Panc1 (cell line): ENCODE measurements around the gene ARL15. TPM values are rescaled to one million over a fixed set of nuclear protein-coding genes. Genes with fewer than 3 reads are reported as not detected.

Source experiments
- ATAC-seq: fragments of 200-7000 bp; cut with Tn5 transposase; 2 replicates; pipeline ENCODE4 v1.9.1; 2020; ENCODE audit warnings: mild to moderate bottlenecking, moderate library complexity
- BruUV-seq: library from RNA; stranded (reverse); fragments of 400-500 nt; replicated peaks from 2 replicates; lab custom pipeline; 2021; lab: Mats Ljungman, UMichigan
- CTCF ChIA-PET: fragments of 300-600 bp; sonication (Branson Sonifier 250); formaldehyde crosslinking; loops from one replicate; lab custom pipeline; 2022; ENCODE audit warnings: antibody characterized with exemption; lab: Charles Lee
- POLR2A ChIA-PET: fragments of 300-600 bp; sonication (Branson Sonifier 250); formaldehyde crosslinking; loops from one replicate; lab custom pipeline; 2022; ENCODE audit warnings: antibody characterized with exemption; lab: Charles Lee
- DNase-seq: peaks from one replicate; pipeline ENCODE4 v3.0.0-alpha.2; 2010; ENCODE audit warnings: low read depth, low spot score
- H3K27ac ChIP-seq: 2 replicates; pipeline ENCODE4 v1.5.1; 2011; ENCODE audit warnings: mild to moderate bottlenecking, low read length, inconsistent platforms
- H3K27me3 ChIP-seq: fragments of 200-500 bp; sonication (Bioruptor generic); 2 replicates; pipeline ENCODE4 v1.6.0; 2014; ENCODE audit warnings: low read length, inconsistent platforms; ENCODE audit not compliant: control insufficient read depth, insufficient read depth
- H3K36me3 ChIP-seq: fragments of 200-500 bp; sonication (Bioruptor generic); 2 replicates; pipeline ENCODE4 v1.5.1; 2014; ENCODE audit warnings: inconsistent platforms, mild to moderate bottlenecking, low read length, moderate library complexity; ENCODE audit not compliant: control insufficient read depth, insufficient read depth
- H3K4me1 ChIP-seq: 2 replicates; pipeline ENCODE4 v1.5.1; 2011; ENCODE audit warnings: inconsistent platforms, mild to moderate bottlenecking, low read length, moderate library complexity; ENCODE audit not compliant: control insufficient read depth, insufficient read depth
- H3K4me3 ChIP-seq, 2 experiments: 2 replicates each; pipeline ENCODE4 v1.5.1; 2011 to 2012; ENCODE audit warnings: low read depth in 2 of 2, low read length in 2 of 2, mild to moderate bottlenecking in 2 of 2, inconsistent platforms in 1 of 2, moderate library complexity in 1 of 2
- H3K9me3 ChIP-seq: fragments of 200-500 bp; sonication (Bioruptor generic); 2 replicates; pipeline ENCODE4 v1.5.1; 2014; ENCODE audit warnings: low read depth, mild to moderate bottlenecking, inconsistent platforms, low read length, moderate library complexity; ENCODE audit not compliant: control insufficient read depth, insufficient read depth
- CTCF ChIP-seq: fragments of 450-650 bp; IDR thresholded peaks from 2 replicates; pipeline ENCODE4 v1.5.1; 2017; ENCODE audit warnings: mild to moderate bottlenecking
- POLR2AphosphoS5 ChIP-seq: IDR thresholded peaks from 2 replicates; pipeline ENCODE4 v1.6.1; 2012; ENCODE audit warnings: mild to moderate bottlenecking, low read depth, low read length, moderate library complexity
- REST ChIP-seq, 2 experiments: IDR thresholded peaks; 2 replicates each; pipeline ENCODE4 v1.6.1; 2011 to 2012; ENCODE audit warnings: low read depth in 2 of 2, control low read depth in 1 of 2, low read length in 1 of 2, mild to moderate bottlenecking in 1 of 2, moderate library complexity in 1 of 2; ENCODE audit not compliant: insufficient read depth in 1 of 2
- SIN3A ChIP-seq: IDR thresholded peaks from 2 replicates; pipeline ENCODE4 v1.6.1; 2012; ENCODE audit warnings: low read depth, mild to moderate bottlenecking, low read length, moderate library complexity, borderline replicate concordance; ENCODE audit not compliant: insufficient read depth
- TCF7L2 ChIP-seq: IDR thresholded peaks from 2 replicates; pipeline ENCODE4 v1.6.1; 2011; ENCODE audit warnings: mild to moderate bottlenecking, low read depth, low read length, inconsistent platforms
- in situ Hi-C: cut with HindIII; loops from 2 replicates; pipeline ENCODE4 v1.10.0; 2016; ENCODE audit warnings: low sequenced_read_pairs, low pct_unique_long_range_greater_than_20kb
- intact Hi-C: fragments of 100-400 bp; cut with micrococcal nuclease; formaldehyde crosslinking; loops from one replicate; pipeline ENCODE4 v1.10.0; 2022; ENCODE audit not compliant: unreplicated experiment
- total RNA-seq: library from RNA; stranded (reverse); gene quantifications from one replicate; pipeline ENCODE4 v1.2.1, GENCODE V29; 2021; ENCODE audit not compliant: unreplicated experiment

Gene ARL15
- total RNA-seq, 1 experiment from 2014 or later: 16.5 TPM

GRCh38 chr5:53974021-53974420, 336.4 kb downstream of the ARL15 start:
- Histone ChIP-seq H3K27ac (no peak overlapping the region), H3K4me3 (no peak overlapping the region), H3K9me3 (no peaks in the 10 kb centered on the region), H3K27me3 (no peaks in the 10 kb centered on the region), H3K4me1 (no peaks in the 10 kb centered on the region), H3K36me3 (no peaks in the 10 kb centered on the region)
- ChIA-PET CTCF (no interaction called here), POLR2A (no interaction called here)
- BruUV-seq: no TSS peak
- intact Hi-C loops (no loop called here), in situ Hi-C loops (no loop called here)
- ATAC-seq (no peak), DNase-seq (no peak)
- TF ChIP-seq REST (IDR thresholded peaks at IDR 0.05; ENCODE audit: insufficient read depth in 1 of 2, low read depth in 2 of 2, low read length in 1 of 2) (no peak), POLR2AphosphoS5 (no peak), TCF7L2 (no peak), CTCF (no peak)

GRCh38 chr5:53972314-53972713, 338.1 kb downstream of the ARL15 start:
- Histone ChIP-seq H3K9me3 (no peaks in the 10 kb centered on the region), H3K27me3 (no peaks in the 10 kb centered on the region), H3K4me1 (no peaks in the 10 kb centered on the region), H3K4me3 (no peak overlapping the region), H3K27ac (no peak overlapping the region), H3K36me3 (no peaks in the 10 kb centered on the region)
- BruUV-seq: no TSS peak
- TF ChIP-seq CTCF: no peak
- no peak for TF ChIP-seq REST (IDR thresholded peaks at IDR 0.05; ENCODE audit: insufficient read depth in 1 of 2, low read depth in 2 of 2, low read length in 1 of 2)
- TF ChIP-seq SIN3A: no peak
- TF ChIP-seq TCF7L2: no peak
- TF ChIP-seq POLR2AphosphoS5: no peak
- no peak for ATAC-seq
- intact Hi-C loops (no loop called here), in situ Hi-C loops (no loop called here)
- DNase-seq: no peak
- ChIA-PET POLR2A (no interaction called here), CTCF (no interaction called here)
